ENCODE data around the gene RXRA.

RXRA gene

DNA sequence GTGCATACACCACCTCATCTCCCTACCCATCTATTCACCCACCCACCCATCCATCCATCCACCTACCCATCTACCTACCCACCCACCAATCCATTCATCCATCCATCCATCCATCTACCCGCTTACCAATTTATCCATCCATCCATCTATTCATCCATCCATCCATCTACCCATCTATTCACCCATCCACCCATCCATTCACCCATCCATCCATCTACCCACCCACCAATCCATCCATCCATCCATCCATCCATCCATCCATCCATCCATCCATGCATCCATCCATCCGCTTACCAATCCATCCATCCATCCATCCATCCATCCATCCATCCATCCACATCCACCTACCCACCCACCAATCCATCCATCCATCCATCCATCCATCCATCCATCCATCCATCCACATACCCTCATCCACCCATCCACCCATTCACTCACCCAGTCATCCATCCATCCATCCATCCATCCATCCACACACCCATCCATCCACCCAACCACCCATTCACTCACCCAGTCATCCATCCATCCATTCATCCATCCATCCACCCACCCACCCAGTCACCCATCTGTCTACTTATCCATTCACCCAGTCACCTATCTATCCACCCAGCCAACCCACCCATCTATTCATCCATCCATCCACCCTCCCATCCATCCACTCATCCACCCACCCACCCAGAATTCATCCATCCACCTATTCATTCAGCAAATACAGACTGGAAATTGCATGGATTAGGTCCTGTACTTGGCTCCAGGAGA lies 125.6 kb downstream of the RXRA start:
- POLR2A ChIA-PET = no interaction called here
- CTCF ChIA-PET = interaction anchor here (1.0 to 4.0 kb wide), 2 partner anchors 204 to 284 kb away, joined by 3 to 33 read pairs; no protein-coding TSS in a partner anchor
- TF ChIP-seq, protein P1, sequence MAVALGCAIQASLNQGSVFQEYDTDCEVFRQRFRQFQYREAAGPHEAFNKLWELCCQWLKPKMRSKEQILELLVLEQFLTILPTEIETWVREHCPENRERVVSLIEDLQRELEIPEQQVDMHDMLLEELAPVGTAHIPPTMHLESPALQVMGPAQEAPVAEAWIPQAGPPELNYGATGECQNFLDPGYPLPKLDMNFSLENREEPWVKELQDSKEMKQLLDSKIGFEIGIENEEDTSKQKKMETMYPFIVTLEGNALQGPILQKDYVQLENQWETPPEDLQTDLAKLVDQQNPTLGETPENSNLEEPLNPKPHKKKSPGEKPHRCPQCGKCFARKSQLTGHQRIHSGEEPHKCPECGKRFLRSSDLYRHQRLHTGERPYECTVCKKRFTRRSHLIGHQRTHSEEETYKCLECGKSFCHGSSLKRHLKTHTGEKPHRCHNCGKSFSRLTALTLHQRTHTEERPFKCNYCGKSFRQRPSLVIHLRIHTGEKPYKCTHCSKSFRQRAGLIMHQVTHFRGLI (tag by site-specific recombination; IDR thresholded peaks at IDR 0.05) = no peak
- TF ChIP-seq ZNF19 (tag by site-specific recombination; IDR thresholded peaks at IDR 0.05; ENCODE audit: low read depth) (no peak), ZNF549 (tag by site-specific recombination; IDR thresholded peaks at IDR 0.05) (no peak), ZFHX2 (tag by site-specific recombination; conservative IDR thresholded peaks at IDR 0.05) (0 out of 2 replicates have a peak, but pooled peaks have one; percentile 17), EGR2 (tag by site-specific recombination; IDR thresholded peaks at IDR 0.05; ENCODE audit: low read depth) (peak; percentile 88), ZNF629 (tag by site-specific recombination; IDR thresholded peaks at IDR 0.05) (no peak), ZBTB17 (tag by site-specific recombination; IDR thresholded peaks at IDR 0.05) (peak; percentile 58; the same call in 1 of the 2 replicates), ZNF366 (tag by site-specific recombination; conservative IDR thresholded peaks at IDR 0.05) (peak; percentile 86), ZNF624 (tag by site-specific recombination; IDR thresholded peaks at IDR 0.05) (no peak), ZNF175 (tag by site-specific recombination; IDR thresholded peaks at IDR 0.05) (no peak)

DNA sequence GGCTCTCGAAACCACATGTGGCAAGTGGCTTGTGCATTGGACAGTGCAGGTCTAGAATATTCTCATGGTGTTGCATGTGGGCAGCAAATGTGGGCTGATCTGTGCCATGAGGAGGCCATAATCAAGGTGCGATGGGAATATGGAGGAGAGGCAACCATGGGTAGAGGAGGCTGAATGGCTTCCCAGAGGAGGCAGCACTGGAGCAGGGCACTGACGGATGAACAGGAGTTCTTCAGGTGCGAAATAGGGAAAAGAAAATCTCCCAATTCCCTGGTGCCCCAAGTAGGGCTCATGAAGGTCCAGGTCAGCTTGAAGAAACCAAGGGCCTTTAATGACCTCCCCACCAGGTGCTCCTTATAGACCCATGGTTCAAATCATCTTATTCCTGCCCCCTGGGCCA lies 126.5 kb downstream of the RXRA start:
- ChIA-PET CTCF (interaction anchor here (2.1 to 2.7 kb wide), 2 partner anchors 9 to 245 kb away, joined by 7 to 12 read pairs; no protein-coding TSS in a partner anchor), POLR2A (no interaction called here)
- TF ChIP-seq, protein P2, sequence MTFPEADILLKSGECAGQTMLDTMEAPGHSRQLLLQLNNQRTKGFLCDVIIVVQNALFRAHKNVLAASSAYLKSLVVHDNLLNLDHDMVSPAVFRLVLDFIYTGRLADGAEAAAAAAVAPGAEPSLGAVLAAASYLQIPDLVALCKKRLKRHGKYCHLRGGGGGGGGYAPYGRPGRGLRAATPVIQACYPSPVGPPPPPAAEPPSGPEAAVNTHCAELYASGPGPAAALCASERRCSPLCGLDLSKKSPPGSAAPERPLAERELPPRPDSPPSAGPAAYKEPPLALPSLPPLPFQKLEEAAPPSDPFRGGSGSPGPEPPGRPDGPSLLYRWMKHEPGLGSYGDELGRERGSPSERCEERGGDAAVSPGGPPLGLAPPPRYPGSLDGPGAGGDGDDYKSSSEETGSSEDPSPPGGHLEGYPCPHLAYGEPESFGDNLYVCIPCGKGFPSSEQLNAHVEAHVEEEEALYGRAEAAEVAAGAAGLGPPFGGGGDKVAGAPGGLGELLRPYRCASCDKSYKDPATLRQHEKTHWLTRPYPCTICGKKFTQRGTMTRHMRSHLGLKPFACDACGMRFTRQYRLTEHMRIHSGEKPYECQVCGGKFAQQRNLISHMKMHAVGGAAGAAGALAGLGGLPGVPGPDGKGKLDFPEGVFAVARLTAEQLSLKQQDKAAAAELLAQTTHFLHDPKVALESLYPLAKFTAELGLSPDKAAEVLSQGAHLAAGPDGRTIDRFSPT (tag by site-specific recombination; IDR thresholded peaks at IDR 0.05) = no peak
- peak; percentile 63 for TF ChIP-seq ZFP3 (tag by site-specific recombination; IDR thresholded peaks at IDR 0.05; ENCODE audit: low read depth)
- no peak overlapping the region for H3K27ac ChIP-seq (ENCODE audit: extremely low read depth, low read depth, low read length)
- H3K4me3 ChIP-seq (ENCODE audit: low read depth, low read length) = no peak overlapping the region
- no peaks in the 10 kb centered on the region for H3K36me3 ChIP-seq (ENCODE audit: control insufficient read depth in 2 of 2, insufficient read depth in 1 of 2, low read length in 2 of 2)
- H3K9me3 ChIP-seq (ENCODE audit: control insufficient read depth, insufficient read depth, low read depth, low read length) = no peaks in the 10 kb centered on the region; the same call in 1 of the 2 replicates
- H3K4me1 ChIP-seq (ENCODE audit: control insufficient read depth, insufficient read depth, low read length) = no peaks in the 10 kb centered on the region

More for the DNA sequence above, 125.6 kb downstream of the RXRA start:
- no peaks in the 10 kb centered on the region for H3K4me1 ChIP-seq (ENCODE audit: control insufficient read depth, insufficient read depth, low read length)
- H3K9me3 ChIP-seq (ENCODE audit: control insufficient read depth, insufficient read depth, low read depth, low read length) = no peaks in the 10 kb centered on the region; the same call in 1 of the 2 replicates
- no peak overlapping the region for H3K4me3 ChIP-seq (ENCODE audit: low read depth, low read length)
- H3K36me3 ChIP-seq (ENCODE audit: control insufficient read depth in 2 of 2, insufficient read depth in 1 of 2, low read length in 2 of 2) = no peaks in the 10 kb centered on the region
- H3K27ac ChIP-seq (ENCODE audit: extremely low read depth, low read depth, low read length) = no peak overlapping the region

DNA sequence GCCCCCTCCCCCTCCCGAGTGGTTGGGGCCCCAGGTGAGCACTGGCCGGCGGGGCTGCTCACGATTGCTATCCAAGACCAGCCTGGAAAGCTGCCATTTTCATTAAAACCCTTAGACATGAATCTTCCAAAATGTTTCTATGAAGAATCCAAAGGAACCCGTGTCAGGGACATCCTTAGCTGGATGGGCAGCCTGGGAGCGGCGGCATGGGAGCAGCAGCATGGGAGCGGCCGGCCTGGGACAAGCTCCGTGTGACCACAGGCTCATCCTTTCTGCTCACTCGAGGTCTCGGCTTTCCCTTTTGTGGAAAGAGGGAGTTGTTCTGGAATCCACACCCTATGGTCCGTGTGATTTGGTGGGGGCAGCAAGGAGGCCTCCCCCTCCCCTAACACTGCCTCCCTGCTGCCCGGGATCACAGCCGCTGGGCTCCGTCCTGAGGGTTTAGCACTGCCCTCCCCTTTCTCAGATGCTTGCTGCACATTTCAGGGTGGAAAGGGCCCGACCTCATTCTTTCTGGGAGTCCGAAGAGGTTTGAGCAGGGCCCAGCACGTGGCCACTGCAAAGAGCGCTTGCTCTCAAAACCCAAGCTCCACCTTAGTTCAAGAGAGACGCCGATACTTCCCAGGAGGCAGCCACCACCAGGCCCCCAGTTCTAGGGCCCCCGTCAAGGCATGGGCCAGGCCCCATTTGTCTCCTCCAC lies 127.7 kb downstream of the RXRA start:
- Histone ChIP-seq H3K9me3 (ENCODE audit: control insufficient read depth, insufficient read depth, low read depth, low read length) (no peaks in the 10 kb centered on the region), H3K4me3 (ENCODE audit: low read depth, low read length) (no peak overlapping the region), H3K36me3 (ENCODE audit: control insufficient read depth in 2 of 2, insufficient read depth in 1 of 2, low read length in 2 of 2) (no peaks in the 10 kb centered on the region), H3K4me1 (ENCODE audit: control insufficient read depth, insufficient read depth, low read length) (no peaks in the 10 kb centered on the region), H3K27ac (ENCODE audit: extremely low read depth, low read depth, low read length) (no peak overlapping the region)
- ChIA-PET CTCF (interaction anchor here (0.7 to 2.7 kb wide), 8 partner anchors 11 to 322 kb away, joined by 3 to 12 read pairs (median 3); partner anchors contain the start of gene COL5A1), POLR2A (interaction anchor here (0.6 kb wide), 1 partner anchor 74 kb away, joined by 6 read pairs; no protein-coding TSS in a partner anchor)
- TF ChIP-seq ZBTB7A (tag by site-specific recombination; IDR thresholded peaks at IDR 0.05; ENCODE audit: low read depth) = no peak
- TF ChIP-seq, protein P3, sequence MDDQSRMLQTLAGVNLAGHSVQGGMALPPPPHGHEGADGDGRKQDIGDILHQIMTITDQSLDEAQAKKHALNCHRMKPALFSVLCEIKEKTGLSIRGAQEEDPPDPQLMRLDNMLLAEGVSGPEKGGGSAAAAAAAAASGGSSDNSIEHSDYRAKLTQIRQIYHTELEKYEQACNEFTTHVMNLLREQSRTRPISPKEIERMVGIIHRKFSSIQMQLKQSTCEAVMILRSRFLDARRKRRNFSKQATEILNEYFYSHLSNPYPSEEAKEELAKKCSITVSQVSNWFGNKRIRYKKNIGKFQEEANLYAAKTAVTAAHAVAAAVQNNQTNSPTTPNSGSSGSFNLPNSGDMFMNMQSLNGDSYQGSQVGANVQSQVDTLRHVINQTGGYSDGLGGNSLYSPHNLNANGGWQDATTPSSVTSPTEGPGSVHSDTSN (CRISPR knock-in tag; IDR thresholded peaks at IDR 0.05) = no peak

Measured in HEK293 (cell line).